Calu3 (cell line): ENCODE measurements around the gene YRDC. TPM values are rescaled to one million over a fixed set of nuclear protein-coding genes. Genes with fewer than 3 reads are reported as not detected.

Experiments
- BruUV-seq: library from RNA; stranded (reverse); fragments of 400-500 nt; replicated peaks from 2 replicates; lab custom pipeline; 2021; lab: Mats Ljungman, UMichigan
- CTCF ChIA-PET: fragments of 300-600 bp; sonication (Branson Sonifier 250); formaldehyde crosslinking; loops from one replicate; lab custom pipeline; 2022; ENCODE audit warnings: antibody characterized with exemption; lab: Charles Lee
- DNase-seq: peaks from one replicate; pipeline ENCODE4 v3.0.0; 2022
- H3K27ac Mint-ChIP-seq: one replicate; pipeline ENCODE4 v1.8.0; 2022; ENCODE audit warnings: mixed read lengths; ENCODE audit not compliant: unreplicated experiment
- H3K27me3 Mint-ChIP-seq: one replicate; pipeline ENCODE4 v1.8.0; 2022; ENCODE audit warnings: mixed read lengths; ENCODE audit not compliant: unreplicated experiment
- H3K36me3 Mint-ChIP-seq: one replicate; pipeline ENCODE4 v1.8.0; 2022; ENCODE audit warnings: mild to moderate bottlenecking, moderate library complexity, mixed read lengths; ENCODE audit not compliant: insufficient read depth, unreplicated experiment
- H3K4me1 Mint-ChIP-seq: one replicate; pipeline ENCODE4 v1.8.0; 2022; ENCODE audit warnings: mild to moderate bottlenecking, low read depth, mixed read lengths; ENCODE audit not compliant: unreplicated experiment
- H3K4me3 Mint-ChIP-seq: one replicate; pipeline ENCODE4 v1.8.0; 2022; ENCODE audit warnings: mild to moderate bottlenecking, low read depth, moderate library complexity, mixed read lengths; ENCODE audit not compliant: unreplicated experiment
- H3K9me3 Mint-ChIP-seq: one replicate; pipeline ENCODE4 v1.8.0; 2022; ENCODE audit warnings: low read depth, mixed read lengths; ENCODE audit not compliant: unreplicated experiment
- intact Hi-C: fragments of 100-400 bp; cut with micrococcal nuclease; formaldehyde crosslinking; loops from one replicate; pipeline ENCODE4 v1.10.0; 2022; ENCODE audit not compliant: unreplicated experiment
- total RNA-seq: library from RNA; stranded (reverse); gene quantifications from 2 replicates; pipeline ENCODE4 v1.2.3, GENCODE V29; 2022
- TF ChIP-seq, protein P1 (sequence below): fragments of 200-600 bp; IDR thresholded peaks from one replicate; pipeline ENCODE4 v1.8.0; 2022; ENCODE audit warnings: antibody characterized with exemption; ENCODE audit not compliant: unreplicated experiment

YRDC gene
- total RNA-seq, 1 experiment from 2014 or later: 18.6 TPM

DNA sequence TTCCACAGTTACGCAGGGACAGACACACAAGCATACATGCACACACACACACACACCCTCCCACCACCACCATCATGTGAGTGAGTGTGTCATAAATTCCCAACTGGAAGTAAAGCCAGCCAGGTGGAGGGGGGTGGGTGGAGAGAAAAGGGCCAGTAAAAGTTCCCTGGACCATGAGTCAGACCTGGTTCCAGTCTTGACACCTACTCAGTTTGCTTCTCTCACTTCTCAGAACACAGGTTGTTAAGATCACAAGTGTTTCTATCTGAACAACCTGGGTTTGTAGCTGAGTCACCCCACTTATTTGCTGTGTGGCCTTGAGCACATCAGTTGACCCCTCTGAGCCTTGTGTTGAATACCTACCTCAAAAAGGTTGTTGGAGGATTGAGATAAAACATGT, 52.7 kb downstream of the YRDC start:
- intact Hi-C loops: loop anchor here (5.0 kb wide), 1 partner anchor 63 kb away; the partner anchor contains the start of gene CDCA8
- no peak for DNase-seq
- Mint-ChIP-seq H3K36me3 (peaks cover 22% of the 10 kb centered on the region), H3K9me3 (no peaks in the 10 kb centered on the region), H3K4me1 (no peaks in the 10 kb centered on the region), H3K4me3 (no peak overlapping the region), H3K27me3 (no peaks in the 10 kb centered on the region), H3K27ac (no peak overlapping the region)
- no TSS peak for BruUV-seq
- CTCF ChIA-PET: no interaction called here
- TF ChIP-seq, protein P1, sequence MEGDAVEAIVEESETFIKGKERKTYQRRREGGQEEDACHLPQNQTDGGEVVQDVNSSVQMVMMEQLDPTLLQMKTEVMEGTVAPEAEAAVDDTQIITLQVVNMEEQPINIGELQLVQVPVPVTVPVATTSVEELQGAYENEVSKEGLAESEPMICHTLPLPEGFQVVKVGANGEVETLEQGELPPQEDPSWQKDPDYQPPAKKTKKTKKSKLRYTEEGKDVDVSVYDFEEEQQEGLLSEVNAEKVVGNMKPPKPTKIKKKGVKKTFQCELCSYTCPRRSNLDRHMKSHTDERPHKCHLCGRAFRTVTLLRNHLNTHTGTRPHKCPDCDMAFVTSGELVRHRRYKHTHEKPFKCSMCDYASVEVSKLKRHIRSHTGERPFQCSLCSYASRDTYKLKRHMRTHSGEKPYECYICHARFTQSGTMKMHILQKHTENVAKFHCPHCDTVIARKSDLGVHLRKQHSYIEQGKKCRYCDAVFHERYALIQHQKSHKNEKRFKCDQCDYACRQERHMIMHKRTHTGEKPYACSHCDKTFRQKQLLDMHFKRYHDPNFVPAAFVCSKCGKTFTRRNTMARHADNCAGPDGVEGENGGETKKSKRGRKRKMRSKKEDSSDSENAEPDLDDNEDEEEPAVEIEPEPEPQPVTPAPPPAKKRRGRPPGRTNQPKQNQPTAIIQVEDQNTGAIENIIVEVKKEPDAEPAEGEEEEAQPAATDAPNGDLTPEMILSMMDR: no peak

DNA sequence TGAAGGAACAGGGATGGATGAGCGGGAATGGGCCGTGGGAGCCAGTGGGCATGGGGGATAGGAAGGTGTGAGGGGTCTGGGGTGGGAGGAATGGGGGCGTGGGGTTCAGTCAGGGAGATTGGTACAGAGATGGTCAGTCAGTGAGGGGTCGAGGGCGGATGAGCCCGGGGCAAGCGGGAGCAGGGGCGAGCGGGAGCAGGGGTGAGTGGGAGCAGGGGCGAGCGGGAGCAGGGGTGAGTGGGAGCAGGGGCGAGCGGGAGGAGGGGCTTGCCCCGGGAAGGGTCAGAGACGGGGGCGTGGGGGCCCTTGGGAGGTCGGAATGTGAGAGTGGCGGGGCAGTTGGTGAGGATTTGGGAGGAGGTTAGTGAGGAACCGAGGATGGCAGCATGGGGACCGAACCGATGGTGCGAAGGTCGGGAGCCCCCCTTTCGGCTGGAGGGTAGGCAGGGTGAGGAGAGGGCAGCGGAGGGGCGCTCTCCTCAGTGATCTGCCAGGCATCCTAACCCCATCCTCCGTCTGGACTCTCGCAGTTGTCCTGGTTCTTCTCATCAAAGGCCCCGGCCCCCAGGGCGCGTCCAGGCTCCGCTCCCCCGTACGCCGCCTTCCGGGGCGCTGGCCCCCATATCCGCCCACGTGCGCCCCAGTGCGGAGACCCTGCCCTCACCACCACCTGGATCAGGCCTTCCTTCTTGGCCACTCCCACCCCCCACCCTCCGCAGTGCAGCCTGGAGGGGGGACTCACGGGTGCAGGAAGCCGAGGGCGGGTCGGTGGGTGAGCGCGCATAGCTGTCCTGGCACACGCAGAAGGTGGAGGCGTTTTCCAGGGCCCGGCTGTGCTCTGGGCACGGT, 54.3 kb downstream of the YRDC start:
- no peaks in the 10 kb centered on the region for H3K4me1 Mint-ChIP-seq
- BruUV-seq: no TSS peak
- CTCF ChIA-PET: no interaction called here
- TF ChIP-seq, protein P1: no peak
- H3K4me3 Mint-ChIP-seq: peak overlapping the region; percentile 81
- no peak overlapping the region for H3K27ac Mint-ChIP-seq
- intact Hi-C loops: no loop called here
- H3K36me3 Mint-ChIP-seq: peaks cover 22% of the 10 kb centered on the region
- no peak for DNase-seq
- H3K9me3 Mint-ChIP-seq: no peaks in the 10 kb centered on the region
- H3K27me3 Mint-ChIP-seq: no peaks in the 10 kb centered on the region

Other genes starting within 250 kb of the YRDC start
- 74.7 and 75.0 TPM in 2 replicates for gene GNL2, start 212.3 kb downstream of the YRDC start, total RNA-seq
- not detected in 2 replicates for gene RSPO1, start 173.3 kb downstream of the YRDC start, total RNA-seq
- gene CDCA8, start 115.7 kb downstream of the YRDC start, total RNA-seq: 33.2 and 34.5 TPM in 2 replicates
- gene EPHA10, start 43.1 kb downstream of the YRDC start, total RNA-seq: 7.8 and 10.7 TPM in 2 replicates
- gene MANEAL, start 14.4 kb downstream of the YRDC start, total RNA-seq: 28.1 and 28.6 TPM in 2 replicates
- gene C1orf122, start 418 bp downstream of the YRDC start, total RNA-seq: 41.3 and 43.6 TPM in 2 replicates
- gene MTF1, start 51.4 kb upstream of the YRDC start, total RNA-seq: 27.1 and 34.3 TPM in 2 replicates
- gene INPP5B, start 138.8 kb upstream of the YRDC start, total RNA-seq: 18.0 and 21.5 TPM in 2 replicates
- 75.3 and 91.7 TPM in 2 replicates for gene SF3A3, start 181.8 kb upstream of the YRDC start, total RNA-seq
- gene FHL3, start 197.3 kb upstream of the YRDC start, total RNA-seq: 16.9 and 20.4 TPM in 2 replicates
- 38.5 and 43.0 TPM in 2 replicates for gene UTP11, start 204.5 kb upstream of the YRDC start, total RNA-seq
- gene POU3F1, start 238.6 kb upstream of the YRDC start, total RNA-seq: not detected in 2 replicates